Astrocyte (in vitro differentiated cells and primary cell): ENCODE measurements around the gene FARS2. TPM values are rescaled to one million over a fixed set of nuclear protein-coding genes. Genes with fewer than 3 reads are reported as not detected.

Experiments
- DNase-seq: peaks from one replicate; pipeline ENCODE4 v3.0.0-alpha.2; 2010; ENCODE audit warnings: low read depth
- FAIRE-seq: peaks from 2 replicates; lab custom pipeline; 2011; peaks lifted over from hg19 to GRCh38; lab: Jason Lieb, UNC
- H2AFZ ChIP-seq: 2 replicates; pipeline ENCODE4 v1.6.0; 2012; ENCODE audit warnings: low read depth, low read length, inconsistent platforms
- H3K27ac ChIP-seq: 2 replicates; pipeline ENCODE4 v1.5.1; 2011; ENCODE audit warnings: low read depth, low read length, inconsistent platforms
- H3K27me3 ChIP-seq: 2 replicates; pipeline ENCODE4 v1.6.0; 2011; ENCODE audit warnings: low read length, inconsistent platforms; ENCODE audit not compliant: insufficient read depth
- H3K36me3 ChIP-seq: 2 replicates; pipeline ENCODE4 v1.5.1; 2011; ENCODE audit warnings: low read length, inconsistent platforms; ENCODE audit not compliant: insufficient read depth
- H3K4me1 ChIP-seq: 2 replicates; pipeline ENCODE4 v1.5.1; 2011; ENCODE audit warnings: low read length, inconsistent platforms; ENCODE audit not compliant: insufficient read depth
- H3K4me2 ChIP-seq: 2 replicates; pipeline ENCODE4 v1.6.0; 2012; ENCODE audit warnings: low read length, inconsistent platforms
- H3K4me3 ChIP-seq: 2 replicates; pipeline ENCODE4 v1.5.1; 2011; ENCODE audit warnings: low read depth, mild to moderate bottlenecking, low read length, inconsistent platforms; ENCODE audit not compliant: insufficient read depth
- H3K79me2 ChIP-seq: 2 replicates; pipeline ENCODE4 v1.6.0; 2012; ENCODE audit warnings: mild to moderate bottlenecking, low read length, inconsistent platforms; ENCODE audit not compliant: insufficient read depth
- H3K9ac ChIP-seq: 2 replicates; pipeline ENCODE4 v1.6.0; 2012; ENCODE audit warnings: mild to moderate bottlenecking, low read length, inconsistent platforms
- H3K9me3 ChIP-seq: 2 replicates; pipeline ENCODE4 v1.5.1; 2012; ENCODE audit warnings: low read depth, mild to moderate bottlenecking, low read length, inconsistent platforms; ENCODE audit not compliant: insufficient read depth
- H4K20me1 ChIP-seq: 2 replicates; pipeline ENCODE4 v1.6.0; 2012; ENCODE audit warnings: low read length, inconsistent platforms; ENCODE audit not compliant: insufficient read depth
- H3K27ac Mint-ChIP-seq: one replicate; pipeline ENCODE4 v1.8.0; 2021; ENCODE audit warnings: mild to moderate bottlenecking, mixed read lengths; ENCODE audit not compliant: unreplicated experiment
- H3K27me3 Mint-ChIP-seq: one replicate; pipeline ENCODE4 v1.8.0; 2021; ENCODE audit warnings: low read depth, mixed read lengths; ENCODE audit not compliant: unreplicated experiment
- H3K36me3 Mint-ChIP-seq: one replicate; pipeline ENCODE4 v1.8.0; 2021; ENCODE audit warnings: low read depth, mixed read lengths; ENCODE audit not compliant: unreplicated experiment
- H3K4me1 Mint-ChIP-seq: one replicate; pipeline ENCODE4 v1.8.0; 2021; ENCODE audit warnings: low read depth, mixed read lengths; ENCODE audit not compliant: unreplicated experiment
- H3K4me3 Mint-ChIP-seq: one replicate; pipeline ENCODE4 v1.8.0; 2021; ENCODE audit warnings: mild to moderate bottlenecking, moderate library complexity, mixed read lengths; ENCODE audit not compliant: unreplicated experiment
- H3K9me3 Mint-ChIP-seq: one replicate; pipeline ENCODE4 v1.8.0; 2021; ENCODE audit warnings: mild to moderate bottlenecking, mixed read lengths; ENCODE audit not compliant: unreplicated experiment
- CTCF ChIP-seq: IDR thresholded peaks from 2 replicates; pipeline ENCODE4 v1.5.1; 2011; ENCODE audit warnings: low read depth, mild to moderate bottlenecking, inconsistent platforms, low read length, moderate library complexity; ENCODE audit not compliant: insufficient read depth
- EZH2 ChIP-seq: IDR thresholded peaks from 2 replicates; pipeline ENCODE4 v1.6.1; 2012; ENCODE audit warnings: mild to moderate bottlenecking, low read length, inconsistent platforms; ENCODE audit not compliant: insufficient read depth
- total RNA-seq: library from RNA; stranded (reverse); gene quantifications from 2 replicates; pipeline ENCODE4 v1.2.1, GENCODE V29; 2021

FARS2 gene
- total RNA-seq, 1 donor from 2014 or later, result 13.3 TPM

- Histone ChIP-seq H2AFZ (no peak overlapping the region), H3K79me2 (no peaks in the 10 kb centered on the region), H3K36me3 (no peaks in the 10 kb centered on the region), H3K27ac (no peak overlapping the region), H3K9me3 (no peaks in the 10 kb centered on the region), H3K27me3 (no peaks in the 10 kb centered on the region), H3K4me3 (no peak overlapping the region), H3K4me2 (no peak overlapping the region), H3K4me1 (peaks cover 4% of the 10 kb centered on the region), H4K20me1 (no peaks in the 10 kb centered on the region), H3K9ac (no peak overlapping the region)
- Mint-ChIP-seq H3K4me3 (no peak overlapping the region), H3K4me1 (peaks cover 8% of the 10 kb centered on the region), H3K36me3 (peaks cover 4% of the 10 kb centered on the region), H3K27ac (no peak overlapping the region), H3K27me3 (no peaks in the 10 kb centered on the region), H3K9me3 (no peaks in the 10 kb centered on the region)
- no peak for TF ChIP-seq CTCF
- TF ChIP-seq EZH2, result no peak
- DNase-seq (no peak), FAIRE-seq (no peak)
These were observed 405.4 kb downstream of the FARS2 start for GRCh38 chr6:5666695-5667094.

- H3K36me3 ChIP-seq, result no peaks in the 10 kb centered on the region
- H3K4me1 Mint-ChIP-seq, result peaks cover 18% of the 10 kb centered on the region
- H4K20me1 ChIP-seq, result no peaks in the 10 kb centered on the region
- H3K9me3 ChIP-seq, result no peaks in the 10 kb centered on the region
- peaks cover 14% of the 10 kb centered on the region for H3K4me1 ChIP-seq
- H3K9ac ChIP-seq, result no peak overlapping the region
- H3K27ac Mint-ChIP-seq, result no peak overlapping the region
- no peak overlapping the region for H3K27ac ChIP-seq
- no peak overlapping the region for H2AFZ ChIP-seq
- H3K4me3 Mint-ChIP-seq, result no peak overlapping the region
- H3K4me3 ChIP-seq, result no peak overlapping the region
- H3K27me3 Mint-ChIP-seq, result no peaks in the 10 kb centered on the region
- FAIRE-seq (no peak), DNase-seq (no peak)
- H3K9me3 Mint-ChIP-seq, result no peaks in the 10 kb centered on the region
- no peaks in the 10 kb centered on the region for H3K79me2 ChIP-seq
- H3K27me3 ChIP-seq, result no peaks in the 10 kb centered on the region
- no peak for TF ChIP-seq EZH2
- no peak for TF ChIP-seq CTCF
- H3K36me3 Mint-ChIP-seq, result peaks cover 4% of the 10 kb centered on the region
- no peak overlapping the region for H3K4me2 ChIP-seq
These were observed 406.4 kb downstream of the FARS2 start for GRCh38 chr6:5667737-5668136.

DNA sequence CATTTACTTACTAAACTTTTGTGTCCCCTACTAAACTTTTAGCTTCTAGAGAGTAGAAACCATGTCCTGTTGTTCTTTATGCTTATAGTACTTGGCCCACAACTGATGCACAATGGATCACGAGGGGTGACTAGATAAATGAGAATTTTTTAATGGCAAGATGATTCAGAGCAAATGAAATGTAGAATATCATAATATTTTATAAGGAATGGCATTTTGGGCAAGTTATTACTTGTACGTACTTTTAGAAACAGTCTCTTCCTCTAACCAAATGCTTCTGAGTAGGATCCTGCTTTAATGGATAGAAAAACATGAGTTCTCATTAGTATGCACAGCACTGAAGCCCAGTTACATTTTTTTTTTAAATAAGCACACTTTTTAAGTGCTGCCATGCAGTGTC lies 409.1 kb downstream of the FARS2 start:
- Histone ChIP-seq H3K36me3 (no peaks in the 10 kb centered on the region), H3K9me3 (no peaks in the 10 kb centered on the region), H3K27me3 (no peaks in the 10 kb centered on the region), H3K4me1 (peaks cover 18% of the 10 kb centered on the region), H3K79me2 (no peaks in the 10 kb centered on the region), H4K20me1 (no peaks in the 10 kb centered on the region), H3K27ac (no peak overlapping the region), H3K9ac (no peak overlapping the region), H2AFZ (no peak overlapping the region), H3K4me2 (no peak overlapping the region), H3K4me3 (no peak overlapping the region)
- DNase-seq (no peak), FAIRE-seq (no peak)
- peaks cover 2% of the 10 kb centered on the region for H3K36me3 Mint-ChIP-seq
- no peak overlapping the region for H3K4me3 Mint-ChIP-seq
- no peak for TF ChIP-seq CTCF
- TF ChIP-seq EZH2, result no peak
- no peaks in the 10 kb centered on the region for H3K9me3 Mint-ChIP-seq
- H3K27ac Mint-ChIP-seq, result no peak overlapping the region
- H3K27me3 Mint-ChIP-seq, result no peaks in the 10 kb centered on the region
- H3K4me1 Mint-ChIP-seq, result peaks cover 21% of the 10 kb centered on the region
